HAP-1 (cell line): ENCODE data around the gene KLHL17.
A peak's percentile ranks its signal among the peaks of the same experiment; 100 is the strongest.

Experiments used
- DNase-seq, 2 experiments: peaks; one replicate each; pipeline ENCODE4 v3.0.0-alpha.2; 2016 to 2020; ENCODE audit warnings: low spot score in 2 of 2
- H3K27me3 ChIP-seq: fragments of 250-450 bp; sonication (Bioruptor Pico); 2 replicates; pipeline ENCODE4 v1.5.1; 2020; ENCODE audit warnings: low read depth, mild to moderate bottlenecking, moderate library complexity
- H3K36me3 ChIP-seq: fragments of 250-450 bp; sonication (Bioruptor Pico); replicated peaks from 2 replicates; pipeline ENCODE4 v1.5.1; 2020; ENCODE audit warnings: mild to moderate bottlenecking
- H3K4me1 ChIP-seq: fragments of 250-450 bp; sonication (Bioruptor Pico); 2 replicates; pipeline ENCODE4 v1.5.1; 2020; ENCODE audit warnings: mild to moderate bottlenecking
- H3K4me3 ChIP-seq: fragments of 250-450 bp; sonication (Bioruptor Pico); 2 replicates; pipeline ENCODE4 v1.5.1; 2020; ENCODE audit warnings: mild to moderate bottlenecking, moderate library complexity
- H3K9me3 ChIP-seq: fragments of 250-450 bp; sonication (Bioruptor Pico); 2 replicates; pipeline ENCODE4 v1.5.1; 2020; ENCODE audit warnings: mild to moderate bottlenecking, moderate library complexity
- in situ Hi-C: fragments of 300-500 bp; cut with MboI; formaldehyde crosslinking; loops from 3 replicates; pipeline ENCODE4 v1.14.3; 2020; ENCODE audit warnings: low sequenced_read_pairs, inconsistent platforms, mixed read lengths

The KLHL17 gene

DNA sequence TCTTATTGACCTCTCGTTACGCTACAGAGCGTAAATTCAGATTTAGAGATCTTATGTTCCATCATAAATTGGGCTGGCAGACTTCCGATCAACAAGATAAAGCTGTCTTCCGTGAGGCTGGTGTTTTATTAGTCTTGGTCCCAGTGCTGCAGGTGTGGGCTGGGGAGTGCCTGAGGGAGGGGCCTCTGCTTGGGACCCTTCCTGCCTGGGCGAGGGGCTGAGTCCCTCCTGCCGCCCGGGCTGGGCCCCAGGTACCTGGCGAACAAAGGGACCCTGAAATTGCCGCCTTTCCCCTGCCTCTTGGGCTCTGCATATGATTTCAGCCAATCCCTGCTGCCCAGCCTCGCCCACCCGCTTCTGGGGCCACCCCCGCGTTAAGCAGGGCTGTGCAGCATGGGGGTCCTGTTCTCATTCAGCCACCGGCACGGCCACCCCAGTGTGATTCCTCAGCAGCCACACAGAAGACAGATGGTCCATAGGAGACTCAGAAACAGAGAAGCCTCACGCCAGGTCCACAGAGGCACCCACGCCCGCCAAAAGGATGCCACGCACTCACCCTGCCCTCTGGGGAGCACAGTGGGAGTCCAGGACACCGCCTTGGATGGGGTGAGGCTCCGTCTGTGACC, 42.8 kb upstream of the KLHL17 start:
- peak in 1 of 2 experiments; percentile 2 for DNase-seq
- H3K27me3 ChIP-seq = no peaks in the 10 kb centered on the region
- in situ Hi-C loops = no loop called here

DNA sequence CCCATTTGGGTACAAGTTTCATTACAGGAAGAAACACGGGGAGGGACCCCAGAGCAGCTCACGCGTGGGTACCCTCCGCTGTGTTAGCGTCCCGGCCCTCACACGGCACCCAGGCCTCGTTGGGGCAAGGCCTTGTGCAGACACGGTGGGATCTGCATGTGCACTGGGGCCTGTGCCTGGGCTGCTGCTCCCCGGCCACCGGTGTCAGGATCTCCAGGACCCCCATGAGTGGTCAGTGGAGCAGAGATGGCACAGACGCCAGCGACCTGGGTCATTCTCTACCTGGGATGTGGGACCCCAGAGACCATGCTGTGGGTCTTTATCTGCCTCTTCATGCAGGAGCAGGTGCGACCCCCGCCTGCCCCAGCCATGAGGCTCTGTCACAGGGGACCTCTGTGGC, 42.0 kb upstream of the KLHL17 start:
- no peak overlapping the region for H3K4me3 ChIP-seq
- no peaks in the 10 kb centered on the region for H3K9me3 ChIP-seq
- no peaks in the 10 kb centered on the region for H3K27me3 ChIP-seq
- in situ Hi-C loops = no loop called here
- no peaks in the 10 kb centered on the region; the same call in 1 of the 2 replicates for H3K36me3 ChIP-seq
- peak in 1 of 2 experiments; percentile 1 for DNase-seq
- peaks cover 25% of the 10 kb centered on the region for H3K4me1 ChIP-seq

More for the DNA sequence above, 42.8 kb upstream of the KLHL17 start:
- Histone ChIP-seq H3K4me1 (peaks cover 25% of the 10 kb centered on the region), H3K4me3 (no peak overlapping the region), H3K36me3 (no peaks in the 10 kb centered on the region), H3K9me3 (no peaks in the 10 kb centered on the region)

DNA sequence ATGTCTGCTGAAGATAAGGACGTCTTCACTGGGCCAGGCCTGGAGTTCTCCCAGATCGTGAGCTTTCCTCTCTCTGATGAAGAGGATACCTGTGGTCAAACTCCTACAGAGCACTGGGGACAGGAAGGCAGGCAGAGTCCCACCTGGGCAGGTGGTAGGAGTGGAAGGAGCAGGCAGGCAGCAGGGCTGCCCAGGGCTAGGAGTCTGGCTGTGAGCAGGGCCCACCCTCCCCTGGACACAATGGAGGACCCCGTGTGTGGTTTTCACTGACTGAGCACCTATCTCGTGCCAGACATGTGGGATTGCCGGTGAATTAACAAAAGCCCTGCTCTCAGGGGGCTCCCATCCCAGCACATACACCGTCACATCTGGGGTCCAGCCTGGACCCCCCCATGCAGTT, 41.5 kb upstream of the KLHL17 start:
- Histone ChIP-seq H3K36me3 (no peaks in the 10 kb centered on the region; the same call in 1 of the 2 replicates), H3K27me3 (no peaks in the 10 kb centered on the region), H3K9me3 (no peaks in the 10 kb centered on the region), H3K4me3 (no peak overlapping the region), H3K4me1 (peaks cover 25% of the 10 kb centered on the region)
- in situ Hi-C loops = no loop called here
- DNase-seq = peak in 1 of 2 experiments; percentile 2

DNA sequence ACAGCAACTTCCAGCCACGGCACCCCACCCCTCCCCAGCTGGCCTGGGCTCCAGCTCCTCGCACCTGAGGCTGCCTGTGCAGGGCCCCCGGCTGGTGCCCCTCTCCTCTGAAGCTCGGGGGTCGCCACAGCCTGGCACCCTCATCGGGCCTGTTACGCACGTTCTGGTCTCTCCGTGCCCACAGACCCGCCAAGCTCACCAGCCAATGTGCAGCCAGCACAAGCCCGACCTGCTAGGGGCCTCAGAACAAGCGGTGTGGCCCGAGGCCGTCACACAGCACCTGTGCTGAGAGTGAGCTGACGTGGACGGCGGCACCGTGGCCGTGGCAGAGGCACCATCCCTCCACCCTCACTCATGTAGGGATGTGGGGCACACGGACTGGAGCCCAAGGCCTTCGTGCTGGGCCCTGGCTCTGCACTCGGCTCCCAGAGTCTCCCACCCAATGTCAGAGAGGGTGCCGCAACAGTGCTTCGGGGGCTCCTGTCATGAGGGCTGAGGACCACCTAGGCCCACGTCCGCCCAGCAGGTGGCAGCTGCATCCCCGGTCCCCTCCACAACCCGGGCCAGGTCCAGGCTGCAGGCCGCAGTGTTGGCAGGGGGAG, 41.0 kb upstream of the KLHL17 start:
- in situ Hi-C loops = no loop called here
- Histone ChIP-seq H3K36me3 (no peaks in the 10 kb centered on the region; the same call in 1 of the 2 replicates), H3K27me3 (no peaks in the 10 kb centered on the region), H3K9me3 (no peaks in the 10 kb centered on the region), H3K4me3 (no peak overlapping the region), H3K4me1 (peaks cover 25% of the 10 kb centered on the region)
- DNase-seq = no peak

DNA sequence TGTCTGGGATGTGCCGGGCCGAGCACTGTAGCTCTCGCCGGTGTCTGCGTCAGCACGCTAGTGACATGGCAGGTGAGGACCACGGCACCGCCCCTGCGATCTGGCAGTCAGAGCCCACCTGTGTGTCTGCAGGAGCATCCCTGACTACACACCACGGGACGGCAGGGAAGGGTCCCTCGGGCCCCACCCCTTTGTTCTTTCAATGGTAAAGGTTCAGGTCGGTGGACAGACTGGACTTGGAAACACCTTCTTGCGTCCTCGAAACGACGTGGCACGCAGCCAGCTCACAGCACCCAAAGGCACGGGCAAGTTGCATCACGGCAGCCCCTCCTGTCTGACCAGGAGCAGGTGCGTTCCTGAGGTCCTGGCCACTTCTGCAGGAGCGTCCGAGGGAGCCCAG, 40.4 kb upstream of the KLHL17 start:
- no peaks in the 10 kb centered on the region; the same call in 1 of the 2 replicates for H3K36me3 ChIP-seq
- no peaks in the 10 kb centered on the region for H3K27me3 ChIP-seq
- H3K9me3 ChIP-seq = no peaks in the 10 kb centered on the region
- DNase-seq = no peak
- H3K4me1 ChIP-seq = peaks cover 25% of the 10 kb centered on the region
- in situ Hi-C loops = no loop called here
- H3K4me3 ChIP-seq = no peak overlapping the region

DNA sequence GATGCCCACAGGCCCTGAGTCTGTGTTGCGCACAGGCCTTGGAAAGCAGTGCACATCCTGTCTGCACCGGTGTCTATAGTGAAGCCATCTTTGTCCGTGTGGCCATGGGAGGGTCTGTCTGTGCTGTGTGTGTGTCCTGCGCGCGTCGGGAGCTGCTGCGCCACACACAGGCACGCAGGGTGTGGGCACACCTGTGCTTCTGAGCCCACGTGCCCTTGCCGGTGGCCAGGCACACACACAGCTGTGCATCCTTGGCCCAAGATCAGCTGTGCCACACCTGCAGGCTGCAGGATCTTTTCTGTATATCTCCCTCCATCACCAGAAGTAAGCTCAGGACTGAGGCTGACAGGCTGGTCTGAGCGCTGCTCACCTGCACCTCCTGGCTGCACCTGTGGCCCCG, 39.9 kb upstream of the KLHL17 start:
- Histone ChIP-seq H3K9me3 (no peaks in the 10 kb centered on the region), H3K36me3 (no peaks in the 10 kb centered on the region; the same call in 1 of the 2 replicates), H3K4me1 (peaks cover 25% of the 10 kb centered on the region), H3K27me3 (no peaks in the 10 kb centered on the region), H3K4me3 (peak overlapping the region; percentile 12)
- in situ Hi-C loops = no loop called here
- DNase-seq = no peak

DNA sequence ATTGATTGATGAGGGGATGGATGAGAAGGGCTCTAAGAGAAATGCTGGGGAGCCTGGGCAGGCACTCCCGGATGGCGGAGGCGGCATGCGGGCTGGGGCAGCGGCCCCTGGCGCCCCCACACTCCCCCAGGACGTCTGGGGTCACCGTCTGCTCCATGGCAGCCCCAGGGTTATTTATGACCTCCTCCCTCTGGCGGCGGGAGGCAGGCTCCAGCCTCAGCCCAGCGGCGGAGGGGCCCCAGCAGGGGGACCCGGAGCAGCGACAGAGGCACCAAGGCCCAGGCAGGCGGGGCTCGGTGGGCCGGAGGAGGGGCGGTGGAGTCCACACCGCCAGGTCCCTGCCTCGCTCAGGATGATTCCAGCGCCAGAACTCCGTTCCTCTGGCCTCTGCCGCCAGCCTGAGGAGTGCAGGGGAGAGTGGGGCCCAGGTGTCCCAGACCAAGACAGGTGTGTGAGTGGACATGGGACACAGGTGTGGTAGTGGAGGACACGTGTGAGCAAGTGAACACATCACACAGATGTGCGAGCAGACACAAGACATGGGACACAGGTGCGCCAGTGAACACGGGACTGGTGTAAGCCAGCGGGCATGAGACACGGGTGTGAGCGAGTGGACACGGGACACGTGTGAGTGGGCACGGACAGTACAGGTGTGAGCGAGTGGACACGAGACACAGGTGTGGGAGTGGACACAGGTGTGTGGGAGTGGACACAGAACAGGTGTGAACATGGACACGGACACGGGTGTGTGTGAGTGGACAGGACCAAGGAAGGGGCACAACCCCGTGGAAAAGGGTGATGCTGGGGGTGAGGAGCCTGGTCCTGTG, 39.2 kb upstream of the KLHL17 start:
- H3K9me3 ChIP-seq = no peaks in the 10 kb centered on the region
- H3K27me3 ChIP-seq = no peaks in the 10 kb centered on the region
- H3K4me3 ChIP-seq = peak overlapping the region; percentile 12
- DNase-seq = peak; percentile 76 to 87
- no peaks in the 10 kb centered on the region; the same call in 1 of the 2 replicates for H3K36me3 ChIP-seq
- in situ Hi-C loops = no loop called here
- peaks cover 27% of the 10 kb centered on the region for H3K4me1 ChIP-seq

DNA sequence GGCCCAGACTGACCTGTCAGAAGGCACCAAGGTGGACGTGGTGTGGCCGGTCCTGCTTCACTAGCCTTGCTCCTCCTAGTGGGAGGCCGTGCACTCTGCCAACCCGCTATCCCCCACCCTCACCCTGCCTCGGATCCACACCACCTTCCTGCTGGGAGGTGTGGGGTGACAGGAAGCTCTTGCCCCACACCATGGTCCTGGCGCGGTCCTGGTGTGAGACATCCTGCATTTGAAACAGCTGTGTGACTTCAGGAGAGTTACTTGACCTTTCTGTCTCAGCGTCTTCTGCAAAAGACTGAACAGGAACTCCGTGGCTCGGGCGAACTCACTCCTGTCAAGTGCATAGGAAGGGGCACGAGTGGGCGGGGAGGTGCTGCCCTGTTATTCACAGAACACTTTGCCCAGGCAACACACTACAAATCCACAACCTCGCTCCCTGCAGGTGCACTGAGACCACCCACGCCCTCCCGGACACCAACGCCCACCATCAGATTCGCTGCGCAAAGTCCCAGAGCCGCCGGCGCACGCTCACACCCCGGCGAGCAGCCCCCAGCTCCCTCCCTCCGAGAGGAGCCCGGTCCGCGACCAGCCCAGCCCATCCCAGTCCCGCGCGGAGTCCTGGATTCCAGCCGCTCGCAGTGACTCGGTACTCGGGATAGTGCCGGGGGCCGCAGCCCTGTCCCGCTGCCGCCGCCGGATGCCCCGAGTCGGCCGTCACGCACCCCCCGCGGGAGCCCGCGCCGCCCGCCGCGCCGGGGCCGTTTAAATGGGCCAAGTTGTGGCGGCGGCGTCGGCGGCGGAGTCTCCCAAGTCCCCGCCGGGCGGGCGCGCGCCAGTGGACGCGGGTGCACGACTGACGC, 37.0 kb upstream of the KLHL17 start, which contains the start of gene SAMD11:
Gene SAMD11, plus strand, starts transcription at position 793 of the 860 bp plus-strand sequence. CDS start 509 bp downstream, outside the sequence.
- in situ Hi-C loops = no loop called here
- peak within 1 kb of the TSS; percentile 68 for H3K4me3 ChIP-seq
- peaks cover 15% of the 10 kb centered on the region for H3K4me1 ChIP-seq
- H3K27me3 ChIP-seq = no peaks in the 10 kb centered on the region
- no peaks in the 10 kb centered on the region; the same call in 1 of the 2 replicates for H3K36me3 ChIP-seq
- peak; percentile 61 to 90 for DNase-seq
- H3K9me3 ChIP-seq = no peaks in the 10 kb centered on the region

DNA sequence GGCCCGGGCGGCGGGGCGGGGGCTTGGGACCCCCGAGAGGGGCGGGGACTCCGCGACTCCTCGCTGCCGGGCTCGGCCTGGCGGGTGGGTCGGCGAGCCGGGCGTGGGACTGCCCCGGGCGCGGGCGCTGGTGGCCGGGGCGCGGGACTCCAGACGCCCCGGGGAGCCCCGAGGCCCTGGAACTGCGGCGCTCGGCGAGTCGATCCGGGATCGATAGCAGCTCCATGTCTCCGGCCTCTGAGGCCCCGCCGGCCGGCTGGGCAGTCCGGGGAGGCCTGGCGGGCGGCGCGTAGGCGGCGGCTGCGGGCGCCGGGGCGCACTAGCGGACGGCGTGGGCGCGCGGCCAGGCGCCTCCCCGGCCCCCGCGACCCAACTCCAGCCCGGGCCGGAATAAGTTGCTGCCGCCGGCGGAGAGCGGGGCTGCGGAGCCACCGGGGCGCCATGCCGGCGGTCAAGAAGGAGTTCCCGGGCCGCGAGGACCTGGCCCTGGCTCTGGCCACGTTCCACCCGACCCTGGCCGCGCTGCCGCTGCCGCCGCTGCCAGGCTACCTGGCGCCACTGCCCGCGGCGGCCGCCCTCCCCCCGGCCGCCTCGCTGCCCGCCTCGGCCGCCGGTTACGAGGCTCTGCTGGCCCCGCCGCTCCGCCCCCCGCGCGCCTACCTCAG, 36.3 kb upstream of the KLHL17 start:
- DNase-seq = no peak
- Histone ChIP-seq H3K4me3 (peak overlapping the region; percentile 68), H3K4me1 (peaks cover 15% of the 10 kb centered on the region), H3K36me3 (no peaks in the 10 kb centered on the region; the same call in 1 of the 2 replicates), H3K9me3 (no peaks in the 10 kb centered on the region), H3K27me3 (no peaks in the 10 kb centered on the region)
- in situ Hi-C loops = no loop called here

DNA sequence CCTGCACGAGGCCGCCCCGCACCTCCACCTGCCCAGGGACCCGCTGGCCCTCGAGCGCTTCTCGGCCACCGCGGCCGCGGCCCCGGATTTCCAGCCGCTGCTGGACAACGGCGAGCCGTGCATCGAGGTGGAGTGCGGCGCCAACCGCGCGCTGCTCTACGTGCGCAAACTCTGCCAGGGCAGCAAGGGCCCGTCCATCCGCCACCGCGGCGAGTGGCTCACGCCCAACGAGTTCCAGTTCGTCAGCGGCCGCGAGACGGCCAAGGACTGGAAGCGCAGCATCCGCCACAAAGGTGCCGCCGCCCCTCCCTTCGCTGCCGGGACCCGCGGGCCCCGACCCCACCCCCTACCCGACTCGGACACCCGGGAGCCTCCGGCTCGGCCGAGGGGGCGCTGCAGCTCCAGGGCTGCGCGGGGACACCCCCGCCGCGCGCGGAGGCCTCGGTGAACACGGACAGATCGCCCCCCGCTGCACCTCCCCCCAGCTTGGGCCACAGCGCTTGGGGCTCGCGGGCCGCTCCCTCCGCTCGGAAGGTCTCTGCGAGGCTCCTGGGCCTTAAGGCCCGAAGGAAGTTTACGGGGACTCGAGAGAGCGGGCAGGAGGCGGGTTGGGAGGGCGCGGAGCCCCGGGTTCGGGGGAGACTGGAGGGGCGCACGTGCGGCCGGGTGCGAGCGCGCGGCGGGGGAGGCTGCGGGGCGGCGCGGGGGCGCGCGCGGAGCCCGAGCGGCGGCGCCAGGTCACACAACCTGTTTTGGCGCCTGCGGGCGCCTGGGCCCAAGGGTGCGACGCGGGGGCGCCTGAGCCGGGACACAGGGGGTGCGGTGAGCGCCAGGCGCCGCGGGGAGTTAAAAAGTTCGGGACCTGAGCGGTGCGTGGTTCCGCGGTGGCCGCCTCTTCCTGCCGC, 35.5 kb upstream of the KLHL17 start:
- H3K4me3 ChIP-seq = peak overlapping the region; percentile 68

DNA sequence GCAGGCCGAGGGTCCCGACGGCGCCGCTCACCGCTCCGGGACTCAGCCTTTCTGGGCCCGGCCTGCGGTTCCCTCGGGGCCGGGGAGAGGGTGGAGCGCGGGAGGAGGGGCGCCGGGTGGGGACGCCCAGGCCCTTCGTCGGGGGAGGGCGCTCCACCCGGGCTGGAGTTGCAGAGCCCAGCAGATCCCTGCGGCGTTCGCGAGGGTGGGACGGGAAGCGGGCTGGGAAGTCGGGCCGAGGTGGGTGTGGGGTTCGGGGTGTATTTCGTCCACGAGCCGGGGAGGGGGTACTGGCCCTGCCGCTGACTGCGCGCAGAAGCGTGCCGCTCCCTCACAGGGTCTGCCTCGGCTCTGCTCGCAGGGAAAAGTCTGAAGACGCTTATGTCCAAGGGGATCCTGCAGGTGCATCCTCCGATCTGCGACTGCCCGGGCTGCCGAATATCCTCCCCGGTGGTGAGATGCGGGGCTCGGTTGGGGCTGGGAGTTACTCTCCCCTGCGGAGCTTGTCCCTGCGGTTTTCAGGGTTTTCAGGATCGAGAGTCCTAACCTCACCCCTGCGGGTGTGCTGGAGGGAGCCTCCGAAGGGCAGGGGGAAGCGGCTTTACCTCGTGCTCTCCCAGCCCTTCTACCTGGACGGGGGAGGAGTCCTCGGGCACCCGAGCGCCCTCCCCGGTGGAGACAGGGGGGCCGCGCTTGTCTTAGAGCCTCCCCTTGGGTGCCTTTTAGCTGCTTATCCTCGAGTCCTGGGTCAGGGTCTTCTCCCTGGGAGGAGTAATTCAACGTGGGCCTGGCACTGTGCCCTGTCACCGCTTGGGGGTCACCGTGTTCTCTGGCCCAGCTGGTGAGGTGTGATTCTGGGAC, 34.6 kb upstream of the KLHL17 start:
- Histone ChIP-seq H3K9me3 (no peaks in the 10 kb centered on the region), H3K4me3 (peak overlapping the region; percentile 68), H3K36me3 (peaks cover 4% of the 10 kb centered on the region), H3K4me1 (peaks cover 11% of the 10 kb centered on the region), H3K27me3 (no peaks in the 10 kb centered on the region)
- peak; percentile 56 to 87 for DNase-seq
- in situ Hi-C loops = no loop called here

More for the DNA sequence above, 35.5 kb upstream of the KLHL17 start:
- Histone ChIP-seq H3K4me1 (peaks cover 15% of the 10 kb centered on the region), H3K27me3 (no peaks in the 10 kb centered on the region), H3K36me3 (no peaks in the 10 kb centered on the region; the same call in 1 of the 2 replicates), H3K9me3 (no peaks in the 10 kb centered on the region)
- DNase-seq = peak; percentile 46 to 79
- in situ Hi-C loops = no loop called here
